Spinal cord (tissue), 10 donors: ENCODE results near the gene ZNF862. TPM values are rescaled to one million over a fixed set of nuclear protein-coding genes. Genes with fewer than 3 reads are reported as not detected.
A peak's percentile ranks its signal among the peaks of the same experiment; 100 is the strongest.

Experiments used
- DNase-seq, 6 donors: peaks; one replicate each; pipeline versions ENCODE4 v3.0.0 to v3.0.0-alpha.2; 2013 to 2015; ENCODE audit warnings: low spot score in 6 of 6, low read depth in 4 of 6
- H3K27ac ChIP-seq: one replicate; pipeline ENCODE4 v1.5.1; 2013; ENCODE audit warnings: low read depth, low read length, control low read depth
- H3K27me3 ChIP-seq: one replicate; pipeline ENCODE4 v1.6.1; 2013; ENCODE audit warnings: low read length; ENCODE audit not compliant: control insufficient read depth, insufficient read depth
- H3K36me3 ChIP-seq: one replicate; pipeline ENCODE4 v1.6.1; 2013; ENCODE audit warnings: low read length; ENCODE audit not compliant: control insufficient read depth, insufficient read depth
- H3K4me1 ChIP-seq: one replicate; pipeline ENCODE4 v1.6.1; 2013; ENCODE audit warnings: low read length; ENCODE audit not compliant: control insufficient read depth, insufficient read depth
- H3K4me3 ChIP-seq: one replicate; pipeline ENCODE4 v1.5.1; 2013; ENCODE audit warnings: low read depth, low read length, control low read depth
- H3K9me3 ChIP-seq: one replicate; pipeline ENCODE4 v1.6.1; 2013; ENCODE audit warnings: low read length; ENCODE audit not compliant: control insufficient read depth, insufficient read depth
- WGBS: methylation state at CpG from one replicate; pipeline ENCODE4 v1.1.5; 2013; ENCODE audit warnings: missing lambda C conversion rate; ENCODE audit not compliant: insufficient coverage; 5-methylcytosine and 5-hydroxymethylcytosine counted together
- polyA plus RNA-seq, 2 donors: library from polyadenylated mRNA; unstranded; fragments of 120-200 nt; gene quantifications; one replicate each; pipeline ENCODE4 v1.2.1, GENCODE V29; 2013; ENCODE audit not compliant: insufficient read length in 2 of 2
- total RNA-seq, 2 donors: library from RNA; depleted of rRNA in 1 of 2; stranded (reverse); fragments of 120-200 nt in 1 of 2; fragments of >200 nt in 1 of 2; gene quantifications; one replicate each; pipeline versions ENCODE4 v1.2.3 to v1.2.4, GENCODE V29; 2013 to 2014
- donor health status: healthy.

The ZNF862 gene
- total and polyA plus RNA-seq, 4 donors, result 10.3 to 27.9 (median 22.2) TPM

- Histone ChIP-seq H3K36me3 (peaks cover 36% of the 10 kb centered on the region), H3K9me3 (no peaks in the 10 kb centered on the region), H3K4me3 (peak within 1 kb of the TSS; percentile 57), H3K4me1 (peaks cover 44% of the 10 kb centered on the region), H3K27ac (peak within 1 kb of the TSS; percentile 87), H3K27me3 (no peaks in the 10 kb centered on the region)
- WGBS, result under 1% methylated on average over 91 of the region's 93 CpGs
- peak in 5 of 6 donors; percentile 92 to 99 (median 94) for DNase-seq
Observed at GRCh38 chr7:149873074-149873969, 35.1 kb downstream of the ZNF862 start, which contains the start of gene ATP6V0E2. Gene ATP6V0E2, plus strand, starts transcription at chr7:149873969. Its CDS starts 97 bp downstream, at chr7:149874066.

GRCh38 chr7:149873970-149874643, 35.9 kb downstream of the ZNF862 start:
- peak overlapping the region; percentile 87 for H3K27ac ChIP-seq
- DNase-seq, result no peak
- no peaks in the 10 kb centered on the region for H3K27me3 ChIP-seq
- H3K9me3 ChIP-seq, result no peaks in the 10 kb centered on the region
- peaks cover 46% of the 10 kb centered on the region for H3K4me1 ChIP-seq
- H3K36me3 ChIP-seq, result peaks cover 36% of the 10 kb centered on the region
- WGBS, result under 1% methylated on average over 41 of the region's 46 CpGs
- H3K4me3 ChIP-seq, result peak overlapping the region; percentile 57

GRCh38 chr7:149874644-149875028, 36.5 kb downstream of the ZNF862 start:
- peaks cover 38% of the 10 kb centered on the region for H3K36me3 ChIP-seq
- no peaks in the 10 kb centered on the region for H3K27me3 ChIP-seq
- peak overlapping the region; percentile 57 for H3K4me3 ChIP-seq
- 44% methylated on average over 6 of the region's 8 CpGs for WGBS
- peak overlapping the region; percentile 87 for H3K27ac ChIP-seq
- H3K9me3 ChIP-seq, result no peaks in the 10 kb centered on the region
- peak in 1 of 6 donors; percentile 31 for DNase-seq
- peaks cover 51% of the 10 kb centered on the region for H3K4me1 ChIP-seq

GRCh38 chr7:149875396-149875795, 37.2 kb downstream of the ZNF862 start:
- no peak for DNase-seq
- no peaks in the 10 kb centered on the region for H3K27me3 ChIP-seq
- peaks cover 59% of the 10 kb centered on the region for H3K4me1 ChIP-seq
- H3K36me3 ChIP-seq, result peaks cover 42% of the 10 kb centered on the region
- WGBS, result 94% methylated on average over 4 of the region's 4 CpGs
- H3K9me3 ChIP-seq, result no peaks in the 10 kb centered on the region
- H3K4me3 ChIP-seq, result peak overlapping the region; percentile 57
- H3K27ac ChIP-seq, result no peak overlapping the region

GRCh38 chr7:149877890-149878522, 39.8 kb downstream of the ZNF862 start:
- WGBS, result 78% methylated on average over 12 of the region's 16 CpGs
- H3K36me3 ChIP-seq, result peaks cover 55% of the 10 kb centered on the region
- no peak for DNase-seq
- no peak overlapping the region for H3K27ac ChIP-seq
- H3K4me1 ChIP-seq, result peaks cover 74% of the 10 kb centered on the region
- H3K27me3 ChIP-seq, result no peaks in the 10 kb centered on the region
- no peak overlapping the region for H3K4me3 ChIP-seq
- no peaks in the 10 kb centered on the region for H3K9me3 ChIP-seq

GRCh38 chr7:149878523-149878921, 40.3 kb downstream of the ZNF862 start:
- Histone ChIP-seq H3K9me3 (no peaks in the 10 kb centered on the region), H3K27ac (no peak overlapping the region)
- 46% methylated on average over 5 of the region's 13 CpGs for WGBS

GRCh38 chr7:149879271-149879743, 41.1 kb downstream of the ZNF862 start:
- no peak overlapping the region for H3K4me3 ChIP-seq
- no peaks in the 10 kb centered on the region for H3K9me3 ChIP-seq
- WGBS, result 65% methylated on average over 14 of the region's 14 CpGs
- peak overlapping the region; percentile 25 for H3K27ac ChIP-seq
- H3K36me3 ChIP-seq, result peaks cover 55% of the 10 kb centered on the region
- H3K4me1 ChIP-seq, result peaks cover 79% of the 10 kb centered on the region
- H3K27me3 ChIP-seq, result no peaks in the 10 kb centered on the region
- no peak for DNase-seq

More at GRCh38 chr7:149878523-149878921, 40.3 kb downstream of the ZNF862 start:
- peak in 1 of 6 donors; percentile 47 for DNase-seq
- H3K27me3 ChIP-seq, result no peaks in the 10 kb centered on the region
- peaks cover 77% of the 10 kb centered on the region for H3K4me1 ChIP-seq
- H3K36me3 ChIP-seq, result peaks cover 55% of the 10 kb centered on the region
- H3K4me3 ChIP-seq, result no peak overlapping the region

- Histone ChIP-seq H3K4me1 (peaks cover 79% of the 10 kb centered on the region), H3K9me3 (no peaks in the 10 kb centered on the region), H3K4me3 (no peak overlapping the region)
Observed at GRCh38 chr7:149879766-149880637, 41.8 kb downstream of the ZNF862 start.

More at GRCh38 chr7:149879766-149880637, 41.8 kb downstream of the ZNF862 start:
- H3K27me3 ChIP-seq, result no peaks in the 10 kb centered on the region
- peaks cover 59% of the 10 kb centered on the region for H3K36me3 ChIP-seq
- peak in 1 of 6 donors; percentile 73 for DNase-seq
- WGBS, result 71% methylated on average over 12 of the region's 16 CpGs
- peak overlapping the region; percentile 88 for H3K27ac ChIP-seq
